HCT116 (cell line): ENCODE measurements around the gene FTO. TPM values are rescaled to one million over a fixed set of nuclear protein-coding genes. Genes with fewer than 3 reads are reported as not detected.

Experiments used
- ATAC-seq: fragments of 200-7000 bp; cut with Tn5 transposase; 2 replicates; pipeline ENCODE4 v1.9.1; 2020; ENCODE audit warnings: mild to moderate bottlenecking, moderate library complexity
- BruUV-seq: library from RNA; stranded (reverse); fragments of 400-500 nt; replicated peaks from 2 replicates; lab custom pipeline; 2021; lab: Mats Ljungman, UMichigan
- CTCF ChIA-PET: fragments of 300-600 bp; sonication (Branson Sonifier 250); formaldehyde crosslinking; loops from one replicate; lab custom pipeline; 2021; ENCODE audit warnings: antibody characterized with exemption; lab: Charles Lee
- POLR2A ChIA-PET: fragments of 300-600, 350-600 bp; sonication (Branson Sonifier 250); formaldehyde crosslinking; loops from one replicate; lab custom pipeline; 2021; ENCODE audit warnings: antibody characterized with exemption; lab: Charles Lee
- RAD21 ChIA-PET, 2 experiments: fragments of 300-600 bp; sonication (Branson Sonifier 250); formaldehyde crosslinking; loops; one replicate each; lab custom pipeline; 2023; ENCODE audit warnings: low total read pairs in 2 of 2; ENCODE audit not compliant: uncharacterized antibody in 2 of 2, unreplicated experiment in 2 of 2, low non-redundant PET in 1 of 2; lab: Charles Lee
- DNase-seq: peaks from one replicate; pipeline ENCODE4 v3.0.0-alpha.2; 2010; ENCODE audit warnings: low read depth, low spot score
- H2AFZ ChIP-seq: fragments of 200-600 bp; shearing (Covaris generic), sonication (generic); 2 replicates; pipeline ENCODE4 v1.6.1; 2017; ENCODE audit warnings: low read depth, mixed run types, mixed read lengths, antibody characterized with exemption, low read length; ENCODE audit not compliant: poor library complexity, severe bottlenecking
- H3K27ac ChIP-seq: 2 replicates; pipeline ENCODE4 v1.5.1; 2012; ENCODE audit warnings: low read depth, low read length
- H3K27me3 ChIP-seq: fragments of 200-600 bp; sonication (generic); 2 replicates; pipeline ENCODE4 v1.6.1; 2016; ENCODE audit warnings: mixed run types, low read length, mixed read lengths; ENCODE audit not compliant: insufficient read depth
- H3K36me3 ChIP-seq, 2 experiments: fragments of 200-500 bp in 1 of 2; fragments of 200-600 bp in 1 of 2; sonication (Bioruptor generic) in 1 of 2; sonication (generic) in 1 of 2; 2 replicates each; pipeline versions ENCODE4 v1.5.1 to v1.6.1; 2014 to 2016; ENCODE audit warnings: low read length in 2 of 2, inconsistent platforms in 1 of 2, mixed read lengths in 1 of 2, mixed run types in 1 of 2; ENCODE audit not compliant: insufficient read depth in 2 of 2, control insufficient read depth in 1 of 2
- H3K4me1 ChIP-seq, 2 experiments: fragments of 200-600 bp in 1 of 2; sonication (generic) in 1 of 2; 2 replicates each; pipeline versions ENCODE4 v1.5.1 to v1.6.1; 2012 to 2017; ENCODE audit warnings: low read length in 2 of 2, inconsistent platforms in 1 of 2, mild to moderate bottlenecking in 1 of 2, mixed read lengths in 1 of 2, mixed run types in 1 of 2, moderate library complexity in 1 of 2; ENCODE audit not compliant: insufficient read depth in 2 of 2, control insufficient read depth in 1 of 2
- H3K4me2 ChIP-seq: fragments of 200-600 bp; sonication (generic); 2 replicates; pipeline ENCODE4 v1.6.1; 2017; ENCODE audit warnings: mixed run types, low read length, mixed read lengths
- H3K4me3 ChIP-seq, 2 experiments: fragments of 200-600 bp in 1 of 2; sonication (generic) in 1 of 2; replicated peaks in 1 of 2; 2 replicates each; pipeline ENCODE4 v1.5.1; 2011 to 2016; ENCODE audit warnings: low read length in 2 of 2, control low read depth in 1 of 2, low read depth in 1 of 2, mild to moderate bottlenecking in 1 of 2, mixed read lengths in 1 of 2, mixed run types in 1 of 2
- H3K79me2 ChIP-seq: fragments of 200-600 bp; sonication (generic); 2 replicates; pipeline ENCODE4 v1.6.1; 2017; ENCODE audit warnings: mild to moderate bottlenecking, mixed run types, low read length, moderate library complexity, mixed read lengths; ENCODE audit not compliant: insufficient read depth
- H3K9ac ChIP-seq: fragments of 200-600 bp; sonication (generic); 2 replicates; pipeline ENCODE4 v1.6.1; 2016; ENCODE audit warnings: low read length, mixed read lengths
- H3K9me2 ChIP-seq: fragments of 200-600 bp; sonication (generic), shearing (Covaris generic); 2 replicates; pipeline ENCODE4 v1.6.1; 2017; ENCODE audit warnings: mixed run types, mild to moderate bottlenecking, moderate library complexity; ENCODE audit not compliant: insufficient read depth
- H3K9me3 ChIP-seq, 2 experiments: fragments of 200-500 bp in 1 of 2; fragments of 200-600 bp in 1 of 2; sonication (Bioruptor generic) in 1 of 2; sonication (generic) in 1 of 2; 2 replicates each; pipeline ENCODE4 v1.6.1; 2014 to 2017; ENCODE audit warnings: low read length in 2 of 2, mixed read lengths in 2 of 2, inconsistent platforms in 1 of 2, low read depth in 1 of 2, mild to moderate bottlenecking in 1 of 2, mixed run types in 1 of 2, moderate library complexity in 1 of 2; ENCODE audit not compliant: control insufficient read depth in 1 of 2, insufficient read depth in 1 of 2
- H4K20me1 ChIP-seq: fragments of 200-600 bp; sonication (generic), shearing (Covaris generic); 2 replicates; pipeline ENCODE4 v1.6.1; 2017; ENCODE audit warnings: mixed run types, mild to moderate bottlenecking, moderate library complexity; ENCODE audit not compliant: insufficient read depth
- CBX3 ChIP-seq: IDR thresholded peaks from 2 replicates; pipeline ENCODE4 v1.6.1; 2012; ENCODE audit warnings: low read depth
- CEBPB ChIP-seq: IDR thresholded peaks from 2 replicates; pipeline ENCODE4 v1.6.1; 2012; ENCODE audit warnings: low read depth
- EGR1 ChIP-seq: IDR thresholded peaks from 2 replicates; pipeline ENCODE4 v1.6.1; 2012; ENCODE audit warnings: low read depth
- FOSL1 ChIP-seq: IDR thresholded peaks from 2 replicates; pipeline ENCODE4 v1.6.1; 2012; ENCODE audit warnings: low read depth
- JUND ChIP-seq: IDR thresholded peaks from 2 replicates; pipeline ENCODE4 v1.6.1; 2012
- POLR2A ChIP-seq: IDR thresholded peaks from 2 replicates; pipeline ENCODE4 v1.7.0; 2011; ENCODE audit warnings: borderline replicate concordance; ENCODE audit not compliant: insufficient read depth, insufficient read length; ENCODE audit errors: extremely low read depth
- SIN3A ChIP-seq: IDR thresholded peaks from 2 replicates; pipeline ENCODE4 v1.6.1; 2012; ENCODE audit warnings: low read depth
- TCF7L2 ChIP-seq: IDR thresholded peaks from 2 replicates; pipeline ENCODE4 v1.7.0; 2011; ENCODE audit warnings: borderline replicate concordance, inconsistent platforms; ENCODE audit not compliant: insufficient read depth, insufficient read length; ENCODE audit errors: extremely low read depth
- intact Hi-C: fragments of 100-400 bp; cut with micrococcal nuclease; formaldehyde crosslinking; loops from 2 replicates; pipeline ENCODE4 v1.10.0; 2022
- total RNA-seq: library from RNA; stranded (reverse); gene quantifications from one replicate; pipeline ENCODE4 v1.2.1, GENCODE V29; 2021; ENCODE audit not compliant: unreplicated experiment
- TF ChIP-seq, protein P1 (sequence below): IDR thresholded peaks from 2 replicates; pipeline ENCODE4 v1.6.1; 2011; ENCODE audit warnings: mild to moderate bottlenecking, low read length, moderate library complexity; ENCODE audit not compliant: insufficient replicate concordance; ENCODE audit errors: extremely low read depth
- TF ChIP-seq, protein P2 (sequence below): IDR thresholded peaks from 2 replicates; pipeline ENCODE4 v1.6.1; 2012
- TF ChIP-seq, protein P3 (sequence below), 3 experiments: fragments of 200-600 bp in 1 of 3; sonication (generic) in 1 of 3; IDR thresholded peaks in 2 of 3; conservative IDR thresholded peaks in 1 of 3; 2 replicates each; pipeline ENCODE4 v1.5.1; 2012 to 2017; ENCODE audit warnings: low read depth in 2 of 3, low read length in 2 of 3, antibody characterized with exemption in 1 of 3, borderline replicate concordance in 1 of 3, control low read depth in 1 of 3, mild to moderate bottlenecking in 1 of 3, mixed read lengths in 1 of 3, mixed run types in 1 of 3, moderate library complexity in 1 of 3; ENCODE audit not compliant: insufficient read depth in 1 of 3
- TF ChIP-seq, protein P4 (sequence below): IDR thresholded peaks from 2 replicates; pipeline ENCODE4 v1.6.1; 2012; ENCODE audit warnings: low read depth

Gene FTO
- total RNA-seq, 1 experiment from 2014 or later, result 55.2 TPM

DNA sequence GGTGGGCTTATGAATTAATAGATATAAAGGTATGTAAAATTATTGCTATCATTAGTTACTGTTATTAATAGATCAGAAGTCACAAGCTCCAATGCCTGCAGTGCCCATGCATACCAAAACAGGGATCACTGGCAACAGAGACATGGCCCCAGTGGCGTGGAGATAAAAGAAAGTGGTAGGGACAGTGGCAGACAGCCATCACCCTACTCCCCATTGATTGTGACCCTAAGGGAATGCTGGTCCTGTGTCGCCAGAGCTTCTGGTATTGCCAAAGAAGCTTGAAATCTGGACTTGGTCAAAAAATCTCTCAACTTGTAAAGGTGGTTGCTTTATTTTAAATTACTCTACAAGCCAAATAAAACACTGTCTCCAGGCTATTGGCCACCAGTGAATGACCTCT, 303.5 kb downstream of the FTO start (continued):
- TF ChIP-seq, protein P1, sequence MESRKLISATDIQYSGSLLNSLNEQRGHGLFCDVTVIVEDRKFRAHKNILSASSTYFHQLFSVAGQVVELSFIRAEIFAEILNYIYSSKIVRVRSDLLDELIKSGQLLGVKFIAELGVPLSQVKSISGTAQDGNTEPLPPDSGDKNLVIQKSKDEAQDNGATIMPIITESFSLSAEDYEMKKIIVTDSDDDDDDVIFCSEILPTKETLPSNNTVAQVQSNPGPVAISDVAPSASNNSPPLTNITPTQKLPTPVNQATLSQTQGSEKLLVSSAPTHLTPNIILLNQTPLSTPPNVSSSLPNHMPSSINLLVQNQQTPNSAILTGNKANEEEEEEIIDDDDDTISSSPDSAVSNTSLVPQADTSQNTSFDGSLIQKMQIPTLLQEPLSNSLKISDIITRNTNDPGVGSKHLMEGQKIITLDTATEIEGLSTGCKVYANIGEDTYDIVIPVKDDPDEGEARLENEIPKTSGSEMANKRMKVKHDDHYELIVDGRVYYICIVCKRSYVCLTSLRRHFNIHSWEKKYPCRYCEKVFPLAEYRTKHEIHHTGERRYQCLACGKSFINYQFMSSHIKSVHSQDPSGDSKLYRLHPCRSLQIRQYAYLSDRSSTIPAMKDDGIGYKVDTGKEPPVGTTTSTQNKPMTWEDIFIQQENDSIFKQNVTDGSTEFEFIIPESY, result no peak
- TF ChIP-seq, protein P2, sequence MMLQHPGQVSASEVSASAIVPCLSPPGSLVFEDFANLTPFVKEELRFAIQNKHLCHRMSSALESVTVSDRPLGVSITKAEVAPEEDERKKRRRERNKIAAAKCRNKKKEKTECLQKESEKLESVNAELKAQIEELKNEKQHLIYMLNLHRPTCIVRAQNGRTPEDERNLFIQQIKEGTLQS, result no peak
- no peak for TF ChIP-seq FOSL1

DNA sequence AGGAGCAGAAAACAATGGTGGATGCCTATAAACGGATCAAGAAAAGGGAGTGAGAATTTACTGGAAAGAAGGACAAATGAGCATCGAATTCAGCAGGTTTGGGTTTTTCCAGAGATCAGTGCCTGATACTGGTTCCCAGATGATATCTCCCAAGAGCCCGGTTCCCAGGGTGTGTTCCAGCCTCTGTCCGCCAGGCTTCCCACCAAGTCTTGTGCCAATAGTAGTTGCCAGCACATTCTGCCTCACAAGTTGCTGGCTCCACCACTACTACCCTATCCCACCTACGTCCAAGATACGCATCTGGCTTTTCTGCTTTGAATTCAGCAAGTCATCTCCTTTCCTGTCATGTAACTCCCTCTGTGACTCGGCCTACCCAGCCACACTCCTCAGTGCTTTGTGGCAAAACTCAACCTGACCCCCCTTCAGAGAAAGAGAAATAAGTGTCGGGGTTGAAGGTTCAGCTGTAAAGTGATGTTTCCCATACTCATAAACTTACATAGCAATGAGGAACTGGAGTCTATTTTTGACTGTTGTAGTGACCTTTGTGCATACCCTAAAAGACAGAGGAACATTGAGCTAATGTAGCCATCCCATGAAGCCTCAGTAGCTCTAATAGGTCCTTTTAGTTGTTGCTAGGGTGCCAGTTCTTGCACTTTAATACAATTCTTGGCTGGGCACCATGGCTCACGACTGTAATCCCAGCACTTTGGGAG, 305.7 kb downstream of the FTO start:
- no peak overlapping the region for H3K9ac ChIP-seq
- ChIA-PET CTCF (no interaction called here), RAD21 (no interaction called here), POLR2A (no interaction called here)
- H3K4me2 ChIP-seq, result no peak overlapping the region
- intact Hi-C loops, result no loop called here
- no peaks in the 10 kb centered on the region for H3K9me3 ChIP-seq
- no peak overlapping the region for H3K27ac ChIP-seq
- H3K4me3 ChIP-seq, result no peak overlapping the region
- H3K4me1 ChIP-seq, result no peaks in the 10 kb centered on the region
- H3K9me2 ChIP-seq, result no peaks in the 10 kb centered on the region
- DNase-seq (no peak), ATAC-seq (no peak)
- no TSS peak for BruUV-seq
- no peaks in the 10 kb centered on the region for H3K79me2 ChIP-seq
- TF ChIP-seq JUND (no peak), POLR2A (no peak), CBX3 (no peak), EGR1 (no peak), CEBPB (no peak), TCF7L2 (no peak), SIN3A (no peak)
- TF ChIP-seq, protein P3, sequence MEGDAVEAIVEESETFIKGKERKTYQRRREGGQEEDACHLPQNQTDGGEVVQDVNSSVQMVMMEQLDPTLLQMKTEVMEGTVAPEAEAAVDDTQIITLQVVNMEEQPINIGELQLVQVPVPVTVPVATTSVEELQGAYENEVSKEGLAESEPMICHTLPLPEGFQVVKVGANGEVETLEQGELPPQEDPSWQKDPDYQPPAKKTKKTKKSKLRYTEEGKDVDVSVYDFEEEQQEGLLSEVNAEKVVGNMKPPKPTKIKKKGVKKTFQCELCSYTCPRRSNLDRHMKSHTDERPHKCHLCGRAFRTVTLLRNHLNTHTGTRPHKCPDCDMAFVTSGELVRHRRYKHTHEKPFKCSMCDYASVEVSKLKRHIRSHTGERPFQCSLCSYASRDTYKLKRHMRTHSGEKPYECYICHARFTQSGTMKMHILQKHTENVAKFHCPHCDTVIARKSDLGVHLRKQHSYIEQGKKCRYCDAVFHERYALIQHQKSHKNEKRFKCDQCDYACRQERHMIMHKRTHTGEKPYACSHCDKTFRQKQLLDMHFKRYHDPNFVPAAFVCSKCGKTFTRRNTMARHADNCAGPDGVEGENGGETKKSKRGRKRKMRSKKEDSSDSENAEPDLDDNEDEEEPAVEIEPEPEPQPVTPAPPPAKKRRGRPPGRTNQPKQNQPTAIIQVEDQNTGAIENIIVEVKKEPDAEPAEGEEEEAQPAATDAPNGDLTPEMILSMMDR (IDR thresholded peaks at IDR 0.05 in 2 of 3, conservative IDR thresholded peaks at IDR 0.05 in 1 of 3; ENCODE audit: borderline replicate concordance in 1 of 3, insufficient read depth in 1 of 3, low read depth in 2 of 3, low read length in 2 of 3), result no peak
- TF ChIP-seq, protein P4, sequence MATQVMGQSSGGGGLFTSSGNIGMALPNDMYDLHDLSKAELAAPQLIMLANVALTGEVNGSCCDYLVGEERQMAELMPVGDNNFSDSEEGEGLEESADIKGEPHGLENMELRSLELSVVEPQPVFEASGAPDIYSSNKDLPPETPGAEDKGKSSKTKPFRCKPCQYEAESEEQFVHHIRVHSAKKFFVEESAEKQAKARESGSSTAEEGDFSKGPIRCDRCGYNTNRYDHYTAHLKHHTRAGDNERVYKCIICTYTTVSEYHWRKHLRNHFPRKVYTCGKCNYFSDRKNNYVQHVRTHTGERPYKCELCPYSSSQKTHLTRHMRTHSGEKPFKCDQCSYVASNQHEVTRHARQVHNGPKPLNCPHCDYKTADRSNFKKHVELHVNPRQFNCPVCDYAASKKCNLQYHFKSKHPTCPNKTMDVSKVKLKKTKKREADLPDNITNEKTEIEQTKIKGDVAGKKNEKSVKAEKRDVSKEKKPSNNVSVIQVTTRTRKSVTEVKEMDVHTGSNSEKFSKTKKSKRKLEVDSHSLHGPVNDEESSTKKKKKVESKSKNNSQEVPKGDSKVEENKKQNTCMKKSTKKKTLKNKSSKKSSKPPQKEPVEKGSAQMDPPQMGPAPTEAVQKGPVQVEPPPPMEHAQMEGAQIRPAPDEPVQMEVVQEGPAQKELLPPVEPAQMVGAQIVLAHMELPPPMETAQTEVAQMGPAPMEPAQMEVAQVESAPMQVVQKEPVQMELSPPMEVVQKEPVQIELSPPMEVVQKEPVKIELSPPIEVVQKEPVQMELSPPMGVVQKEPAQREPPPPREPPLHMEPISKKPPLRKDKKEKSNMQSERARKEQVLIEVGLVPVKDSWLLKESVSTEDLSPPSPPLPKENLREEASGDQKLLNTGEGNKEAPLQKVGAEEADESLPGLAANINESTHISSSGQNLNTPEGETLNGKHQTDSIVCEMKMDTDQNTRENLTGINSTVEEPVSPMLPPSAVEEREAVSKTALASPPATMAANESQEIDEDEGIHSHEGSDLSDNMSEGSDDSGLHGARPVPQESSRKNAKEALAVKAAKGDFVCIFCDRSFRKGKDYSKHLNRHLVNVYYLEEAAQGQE, result no peak
- TF ChIP-seq, all 23 proteins: peak for 0
- H2AFZ ChIP-seq, result no peak overlapping the region
- no peaks in the 10 kb centered on the region for H3K36me3 ChIP-seq
- H3K27me3 ChIP-seq, result no peaks in the 10 kb centered on the region
- no peaks in the 10 kb centered on the region for H4K20me1 ChIP-seq
